GM19025 (cell line): ENCODE data around the gene CEACAM5.

Experiments used
- ATAC-seq: cut with Tn5 transposase; IDR thresholded peaks from one replicate; pipeline ENCODE4 v1.9.1; 2021; ENCODE audit warnings: mild to moderate bottlenecking, low read depth, moderate library complexity; ENCODE audit not compliant: unreplicated experiment

CEACAM5 gene

DNA sequence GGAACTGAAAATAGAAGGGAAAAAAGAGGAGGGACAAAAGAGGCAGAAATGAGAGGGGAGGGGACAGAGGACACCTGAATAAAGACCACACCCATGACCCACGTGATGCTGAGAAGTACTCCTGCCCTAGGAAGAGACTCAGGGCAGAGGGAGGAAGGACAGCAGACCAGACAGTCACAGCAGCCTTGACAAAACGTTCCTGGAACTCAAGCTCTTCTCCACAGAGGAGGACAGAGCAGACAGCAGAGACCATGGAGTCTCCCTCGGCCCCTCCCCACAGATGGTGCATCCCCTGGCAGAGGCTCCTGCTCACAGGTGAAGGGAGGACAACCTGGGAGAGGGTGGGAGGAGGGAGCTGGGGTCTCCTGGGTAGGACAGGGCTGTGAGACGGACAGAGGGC is at the start of gene CEACAM5:
TSS of gene CEACAM5 (plus strand) at position 146 of the 400 bp plus-strand sequence. CDS start at position 252, 106 bp downstream.
- no peak for ATAC-seq

DNA sequence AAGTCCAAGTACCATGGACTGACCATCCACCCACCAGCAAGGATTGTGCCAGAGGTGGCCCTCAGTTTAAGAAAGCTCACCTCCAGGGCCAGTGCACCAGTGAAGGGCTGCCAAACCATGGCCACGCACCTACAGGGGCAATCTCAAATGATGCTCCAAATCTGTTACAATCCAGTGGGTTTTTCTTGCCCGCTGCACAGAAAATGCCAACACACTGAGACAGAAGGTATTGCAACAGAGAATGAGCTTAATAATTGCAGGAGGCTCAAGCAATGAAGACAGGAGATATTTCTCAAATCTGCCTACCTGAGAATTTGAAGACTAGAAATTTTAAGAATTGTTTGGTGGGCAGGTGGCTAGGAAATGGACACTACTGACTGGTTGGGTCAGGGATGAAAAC is 42.4 kb upstream of the CEACAM5 start:
- no peak for ATAC-seq

DNA sequence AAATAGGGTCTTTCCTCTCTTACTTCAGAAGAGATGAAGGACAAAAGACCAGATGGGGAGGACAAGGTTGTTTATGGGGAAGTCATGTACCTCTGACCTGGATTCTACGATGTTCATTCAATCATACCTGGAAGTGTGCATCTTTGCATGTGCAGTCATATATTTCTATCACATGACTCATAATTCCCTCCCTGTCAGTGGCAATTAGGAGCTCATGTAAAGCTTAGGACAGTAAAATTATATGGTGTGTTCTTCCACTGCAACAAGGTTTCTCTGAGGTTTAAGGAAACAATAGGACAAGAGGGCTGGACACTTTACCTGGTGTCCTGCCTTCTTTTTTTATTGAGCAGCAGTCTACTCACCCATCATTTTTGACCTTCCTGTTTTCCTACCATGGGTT is 40.1 kb upstream of the CEACAM5 start:
- no peak for ATAC-seq

DNA sequence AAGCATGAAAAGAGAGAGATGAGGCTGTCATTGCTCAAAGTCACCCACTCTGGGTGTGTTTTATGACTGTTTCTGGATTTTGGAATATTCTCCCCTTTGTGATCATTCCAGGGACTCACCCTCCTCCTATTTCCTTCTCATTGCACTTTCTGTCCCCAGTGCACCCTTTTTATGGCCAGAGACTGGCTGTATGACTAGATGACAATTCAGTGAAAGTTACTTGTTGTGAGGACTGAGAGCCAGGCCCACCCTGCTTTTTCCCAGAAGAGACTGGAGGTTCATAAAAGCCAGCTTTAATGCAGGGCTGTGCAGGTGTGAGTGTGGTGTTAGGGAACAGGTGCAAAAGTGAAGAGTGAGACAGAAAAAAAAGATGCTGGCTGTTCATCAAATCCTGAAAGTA is 37.7 kb upstream of the CEACAM5 start:
- ATAC-seq: no peak

GRCh38 chr19:41671486-41671885 is 36.9 kb upstream of the CEACAM5 start:
- no peak for ATAC-seq

DNA sequence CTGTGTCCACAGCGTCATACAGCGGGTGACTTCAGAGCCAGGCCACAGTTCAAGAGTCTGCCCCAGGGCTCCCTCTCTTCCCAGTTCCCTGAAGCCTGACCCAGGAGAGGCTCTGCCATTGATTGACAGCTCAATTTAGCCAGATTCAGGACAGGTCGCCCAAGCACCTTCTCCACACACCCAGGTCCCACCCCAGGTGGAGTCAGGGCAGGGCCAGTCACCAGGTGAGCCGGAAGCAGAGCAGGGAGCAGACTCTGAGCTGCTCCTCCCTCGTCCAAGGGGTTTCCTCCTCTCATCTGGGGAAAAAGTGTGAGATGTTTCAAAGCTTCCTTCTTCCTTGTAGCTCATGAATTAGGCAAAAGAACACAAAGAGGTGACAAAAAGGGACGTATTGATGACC is 26.0 kb upstream of the CEACAM5 start:
- ATAC-seq: no peak

GRCh38 chr19:41687419-41687818 is 21.0 kb upstream of the CEACAM5 start:
- no peak for ATAC-seq

GRCh38 chr19:41688098-41688497 is 20.3 kb upstream of the CEACAM5 start, which contains the start of gene CEACAM7:
CEACAM7 (minus strand) TSS chr19:41688270; CDS start chr19:41688165, 105 bp downstream.
- ATAC-seq: no peak

- ATAC-seq: no peak
Measured at GRCh38 chr19:41688687-41689086, 19.7 kb upstream of the CEACAM5 start.

- ATAC-seq: no peak
Measured at GRCh38 chr19:41689993-41690800, 18.2 kb upstream of the CEACAM5 start.

GRCh38 chr19:41690801-41691065 is 17.7 kb upstream of the CEACAM5 start:
- no peak for ATAC-seq

GRCh38 chr19:41691268-41691970 is 17.0 kb upstream of the CEACAM5 start:
- no peak for ATAC-seq

DNA sequence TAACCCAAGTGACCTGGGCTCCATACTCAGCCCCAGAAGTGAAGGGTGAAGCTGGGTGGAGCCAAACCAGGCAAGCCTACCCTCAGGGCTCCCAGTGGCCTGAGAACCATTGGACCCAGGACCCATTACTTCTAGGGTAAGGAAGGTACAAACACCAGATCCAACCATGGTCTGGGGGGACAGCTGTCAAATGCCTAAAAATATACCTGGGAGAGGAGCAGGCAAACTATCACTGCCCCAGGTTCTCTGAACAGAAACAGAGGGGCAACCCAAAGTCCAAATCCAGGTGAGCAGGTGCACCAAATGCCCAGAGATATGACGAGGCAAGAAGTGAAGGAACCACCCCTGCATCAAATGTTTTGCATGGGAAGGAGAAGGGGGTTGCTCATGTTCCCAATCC is 14.2 kb upstream of the CEACAM5 start:
- no peak for ATAC-seq

DNA sequence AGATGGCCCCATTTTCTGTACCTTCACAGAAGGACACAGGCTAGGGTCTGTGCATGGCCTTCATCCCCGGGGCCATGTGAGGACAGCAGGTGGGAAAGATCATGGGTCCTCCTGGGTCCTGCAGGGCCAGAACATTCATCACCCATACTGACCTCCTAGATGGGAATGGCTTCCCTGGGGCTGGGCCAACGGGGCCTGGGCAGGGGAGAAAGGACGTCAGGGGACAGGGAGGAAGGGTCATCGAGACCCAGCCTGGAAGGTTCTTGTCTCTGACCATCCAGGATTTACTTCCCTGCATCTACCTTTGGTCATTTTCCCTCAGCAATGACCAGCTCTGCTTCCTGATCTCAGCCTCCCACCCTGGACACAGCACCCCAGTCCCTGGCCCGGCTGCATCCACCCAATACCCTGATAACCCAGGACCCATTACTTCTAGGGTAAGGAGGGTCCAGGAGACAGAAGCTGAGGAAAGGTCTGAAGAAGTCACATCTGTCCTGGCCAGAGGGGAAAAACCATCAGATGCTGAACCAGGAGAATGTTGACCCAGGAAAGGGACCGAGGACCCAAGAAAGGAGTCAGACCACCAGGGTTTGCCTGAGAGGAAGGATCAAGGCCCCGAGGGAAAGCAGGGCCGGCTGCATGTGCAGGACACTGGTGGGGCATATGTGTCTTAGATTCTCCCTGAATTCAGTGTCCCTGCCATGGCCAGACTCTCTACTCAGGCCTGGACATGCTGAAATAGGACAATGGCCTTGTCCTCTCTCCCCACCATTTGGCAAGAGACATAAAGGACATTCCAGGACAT is 13.4 kb upstream of the CEACAM5 start:
- no peak for ATAC-seq

- ATAC-seq: no peak
Measured at GRCh38 chr19:41695745-41696144, 12.7 kb upstream of the CEACAM5 start.

- no peak for ATAC-seq
Measured at GRCh38 chr19:41696402-41697197, 11.8 kb upstream of the CEACAM5 start.

DNA sequence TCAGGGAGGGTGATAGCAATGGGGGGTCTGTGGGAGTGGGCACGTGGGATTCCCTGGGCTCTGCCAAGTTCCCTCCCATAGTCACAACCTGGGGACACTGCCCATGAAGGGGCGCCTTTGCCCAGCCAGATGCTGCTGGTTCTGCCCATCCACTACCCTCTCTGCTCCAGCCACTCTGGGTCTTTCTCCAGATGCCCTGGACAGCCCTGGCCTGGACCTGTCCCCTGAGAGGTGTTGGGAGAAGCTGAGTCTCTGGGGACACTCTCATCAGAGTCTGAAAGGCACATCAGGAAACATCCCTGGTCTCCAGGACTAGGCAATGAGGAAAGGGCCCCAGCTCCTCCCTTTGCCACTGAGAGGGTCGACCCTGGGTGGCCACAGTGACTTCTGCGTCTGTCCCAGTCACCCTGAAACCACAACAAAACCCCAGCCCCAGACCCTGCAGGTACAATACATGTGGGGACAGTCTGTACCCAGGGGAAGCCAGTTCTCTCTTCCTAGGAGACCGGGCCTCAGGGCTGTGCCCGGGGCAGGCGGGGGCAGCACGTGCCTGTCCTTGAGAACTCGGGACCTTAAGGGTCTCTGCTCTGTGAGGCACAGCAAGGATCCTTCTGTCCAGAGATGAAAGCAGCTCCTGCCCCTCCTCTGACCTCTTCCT is 11.1 kb upstream of the CEACAM5 start:
- no peak for ATAC-seq

GRCh38 chr19:41698746-41699230 is 9.6 kb upstream of the CEACAM5 start:
- no peak for ATAC-seq

GRCh38 chr19:41699231-41699967 is 9.0 kb upstream of the CEACAM5 start:
- no peak for ATAC-seq
